ENCODE results near the gene LVRN.

Gene LVRN

DNA sequence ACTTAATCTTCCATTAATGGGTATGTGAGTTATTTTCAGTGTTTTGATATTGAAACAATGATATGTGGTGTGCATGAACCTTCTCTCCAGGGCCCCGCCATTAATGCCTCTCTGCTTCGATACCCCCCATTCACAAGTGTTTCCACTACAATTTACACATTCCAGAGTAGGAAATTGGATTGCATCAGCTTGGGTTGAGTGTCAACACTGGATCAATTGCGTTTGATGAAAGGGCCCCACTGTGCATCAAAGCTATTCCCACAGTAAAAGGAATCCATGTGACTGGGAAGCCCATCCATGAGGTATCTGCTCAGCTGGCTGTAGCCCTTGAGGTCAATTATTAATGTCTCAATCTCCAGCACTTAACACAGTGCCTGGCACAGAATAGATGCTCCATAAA, 17.8 kb upstream of the LVRN start:
- peaks cover under 1% of the 10 kb centered on the region for H3K4me1 ChIP-seq
- H3K36me3 ChIP-seq (replicated peaks): no peaks in the 10 kb centered on the region
- H3K9me3 ChIP-seq: no peaks in the 10 kb centered on the region
- in situ Hi-C loops (cut with MboI; ENCODE audit: low sequenced_read_pairs): no loop called here
- no peak for DNase-seq (ENCODE audit: low spot score in 2 of 2)
- H3K4me3 ChIP-seq: no peak overlapping the region
- H3K27me3 ChIP-seq (ENCODE audit: low read depth): no peaks in the 10 kb centered on the region

DNA sequence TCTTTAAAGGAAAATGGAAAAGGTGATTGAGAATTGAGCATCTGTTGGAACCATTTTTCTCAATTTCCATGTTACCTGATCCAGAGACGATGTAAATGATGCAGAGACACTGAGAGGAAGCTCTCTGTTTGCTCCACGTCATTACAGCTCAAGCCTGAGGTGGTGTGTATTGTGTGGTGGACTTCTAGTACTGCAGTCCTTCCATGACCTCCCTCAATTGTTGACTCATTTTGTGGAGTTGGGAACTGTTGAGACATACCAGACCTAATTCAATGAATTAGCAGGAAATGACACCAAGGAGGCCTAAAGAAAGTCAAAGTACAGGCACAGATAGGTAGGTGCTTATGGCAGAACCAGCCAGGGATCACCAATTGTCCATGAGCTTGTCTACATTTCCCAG, 15.6 kb upstream of the LVRN start:
- H3K36me3 ChIP-seq (replicated peaks): no peaks in the 10 kb centered on the region
- no peak overlapping the region for H3K4me3 ChIP-seq
- H3K9me3 ChIP-seq: no peaks in the 10 kb centered on the region
- H3K4me1 ChIP-seq: no peaks in the 10 kb centered on the region
- in situ Hi-C loops (cut with MboI; ENCODE audit: low sequenced_read_pairs): no loop called here
- no peaks in the 10 kb centered on the region for H3K27me3 ChIP-seq (ENCODE audit: low read depth)
- no peak for DNase-seq (ENCODE audit: low spot score in 2 of 2)

DNA sequence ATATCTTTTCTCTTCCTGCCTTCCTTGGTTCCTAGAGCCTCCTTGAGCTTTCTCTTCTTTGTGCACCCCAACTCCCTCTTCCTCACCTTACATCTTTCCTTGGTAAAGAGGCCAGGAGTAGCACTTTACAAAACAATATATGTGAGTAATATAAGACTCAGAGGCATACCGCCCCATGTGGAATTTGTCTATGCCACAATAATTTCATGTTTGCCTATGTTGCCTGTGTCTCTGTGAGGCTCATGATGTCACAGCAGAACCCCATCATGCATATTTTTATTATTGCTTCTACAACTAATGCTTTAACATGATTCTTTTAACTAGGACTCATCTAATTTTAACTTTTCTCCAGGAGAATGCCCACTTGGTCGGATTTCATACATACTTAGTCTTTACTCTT, 15.0 kb upstream of the LVRN start:
- H3K36me3 ChIP-seq (replicated peaks): no peaks in the 10 kb centered on the region
- no peaks in the 10 kb centered on the region for H3K27me3 ChIP-seq (ENCODE audit: low read depth)
- no peak for DNase-seq (ENCODE audit: low spot score in 2 of 2)
- H3K9me3 ChIP-seq: no peaks in the 10 kb centered on the region
- H3K4me1 ChIP-seq: no peaks in the 10 kb centered on the region
- no peak overlapping the region for H3K4me3 ChIP-seq
- in situ Hi-C loops (cut with MboI; ENCODE audit: low sequenced_read_pairs): no loop called here

DNA sequence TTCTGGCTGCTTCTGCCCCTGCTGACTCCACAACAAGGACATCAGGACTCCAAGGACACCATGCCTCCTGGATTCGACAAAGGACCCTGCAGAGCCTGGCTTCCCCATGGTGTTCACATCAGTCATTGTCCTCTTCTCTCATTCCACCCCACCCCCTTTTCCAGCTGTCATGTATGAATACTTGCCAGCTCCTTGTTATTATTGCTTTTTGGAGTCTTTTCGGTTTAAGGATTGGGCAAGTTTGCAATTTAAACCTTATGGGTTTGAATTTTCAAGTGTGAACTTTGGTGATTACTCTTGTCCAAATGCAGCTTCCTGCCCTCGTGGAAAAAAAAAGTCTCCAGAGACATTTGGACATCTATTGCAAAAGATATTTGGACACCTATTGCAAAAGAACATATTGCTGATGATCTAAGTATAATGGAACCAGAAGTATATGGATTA, 14.2 kb upstream of the LVRN start:
- no peaks in the 10 kb centered on the region for H3K36me3 ChIP-seq (replicated peaks)
- no peaks in the 10 kb centered on the region for H3K9me3 ChIP-seq
- H3K4me3 ChIP-seq: no peak overlapping the region
- no peaks in the 10 kb centered on the region for H3K4me1 ChIP-seq
- DNase-seq (ENCODE audit: low spot score in 2 of 2): no peak
- no peaks in the 10 kb centered on the region for H3K27me3 ChIP-seq (ENCODE audit: low read depth)
- in situ Hi-C loops (cut with MboI; ENCODE audit: low sequenced_read_pairs): no loop called here

DNA sequence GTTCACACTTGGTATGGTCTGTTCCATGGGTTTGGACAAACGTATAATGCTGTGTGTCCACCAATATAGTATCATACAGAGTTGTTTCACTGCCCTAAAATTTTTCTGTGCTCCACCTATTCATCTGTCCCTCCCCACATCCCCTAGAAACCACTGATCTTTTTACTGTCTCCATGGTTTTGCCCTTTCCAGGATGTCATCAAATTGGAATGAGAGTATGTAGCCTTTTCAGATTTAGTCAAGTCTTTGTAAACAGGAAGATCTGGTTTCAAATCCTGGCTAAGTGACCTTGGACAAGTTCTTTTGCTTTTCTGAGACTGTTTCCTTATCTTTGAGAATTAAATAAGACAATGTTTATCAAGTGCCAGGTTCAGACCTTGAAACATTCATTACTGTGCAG, 13.2 kb upstream of the LVRN start:
- Histone ChIP-seq H3K27me3 (ENCODE audit: low read depth) (no peaks in the 10 kb centered on the region), H3K4me3 (no peak overlapping the region), H3K9me3 (no peaks in the 10 kb centered on the region), H3K4me1 (no peaks in the 10 kb centered on the region), H3K36me3 (replicated peaks) (no peaks in the 10 kb centered on the region)
- in situ Hi-C loops (cut with MboI; ENCODE audit: low sequenced_read_pairs): no loop called here
- no peak for DNase-seq (ENCODE audit: low spot score in 2 of 2)

DNA sequence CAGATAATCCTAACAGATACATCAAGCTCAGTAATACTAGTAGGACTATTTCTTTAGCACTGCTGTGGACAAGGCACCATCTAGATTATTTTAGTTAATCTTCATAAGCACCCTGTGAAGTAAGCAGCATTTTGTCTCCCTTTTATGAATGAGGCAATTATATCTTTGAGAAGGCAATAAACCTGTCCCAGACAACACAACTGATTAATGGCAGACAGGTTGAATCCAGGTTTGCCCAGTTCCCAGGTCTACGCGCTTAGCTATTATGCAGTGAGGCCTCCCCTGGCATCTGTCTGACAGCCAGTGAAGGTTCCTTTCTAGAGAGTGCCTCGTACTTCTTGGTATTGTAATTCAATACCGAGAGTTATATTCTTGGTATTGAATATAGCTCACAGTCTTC, 9.7 kb upstream of the LVRN start:
- H3K36me3 ChIP-seq (replicated peaks): no peaks in the 10 kb centered on the region
- in situ Hi-C loops (cut with MboI; ENCODE audit: low sequenced_read_pairs): no loop called here
- H3K4me1 ChIP-seq: no peaks in the 10 kb centered on the region
- DNase-seq (ENCODE audit: low spot score in 2 of 2): no peak
- no peak overlapping the region for H3K4me3 ChIP-seq
- H3K27me3 ChIP-seq (ENCODE audit: low read depth): no peaks in the 10 kb centered on the region
- no peaks in the 10 kb centered on the region for H3K9me3 ChIP-seq

DNA sequence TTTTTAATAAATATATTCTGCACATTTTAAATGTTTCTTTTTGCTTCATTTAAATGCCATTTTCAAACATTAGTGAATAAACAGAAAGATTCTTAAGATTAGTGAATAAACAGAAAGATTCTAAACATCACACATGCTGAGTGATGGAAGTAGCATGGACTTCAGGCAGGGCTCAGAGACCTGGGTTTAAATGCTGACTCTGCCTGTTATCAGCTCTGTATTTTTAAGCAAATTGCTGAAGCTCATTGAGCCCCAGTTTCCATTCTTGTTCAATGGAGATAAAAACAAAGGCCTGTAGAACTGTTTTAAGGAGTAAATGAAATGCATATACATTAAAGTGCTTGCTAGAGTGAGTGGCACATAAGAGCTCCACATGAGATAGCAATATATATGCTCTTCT, 8.1 kb upstream of the LVRN start:
- no peaks in the 10 kb centered on the region for H3K9me3 ChIP-seq
- H3K4me1 ChIP-seq: no peaks in the 10 kb centered on the region
- no peaks in the 10 kb centered on the region for H3K36me3 ChIP-seq (replicated peaks)
- no peaks in the 10 kb centered on the region for H3K27me3 ChIP-seq (ENCODE audit: low read depth)
- DNase-seq (ENCODE audit: low spot score in 2 of 2): no peak
- H3K4me3 ChIP-seq: no peak overlapping the region
- in situ Hi-C loops (cut with MboI; ENCODE audit: low sequenced_read_pairs): no loop called here

DNA sequence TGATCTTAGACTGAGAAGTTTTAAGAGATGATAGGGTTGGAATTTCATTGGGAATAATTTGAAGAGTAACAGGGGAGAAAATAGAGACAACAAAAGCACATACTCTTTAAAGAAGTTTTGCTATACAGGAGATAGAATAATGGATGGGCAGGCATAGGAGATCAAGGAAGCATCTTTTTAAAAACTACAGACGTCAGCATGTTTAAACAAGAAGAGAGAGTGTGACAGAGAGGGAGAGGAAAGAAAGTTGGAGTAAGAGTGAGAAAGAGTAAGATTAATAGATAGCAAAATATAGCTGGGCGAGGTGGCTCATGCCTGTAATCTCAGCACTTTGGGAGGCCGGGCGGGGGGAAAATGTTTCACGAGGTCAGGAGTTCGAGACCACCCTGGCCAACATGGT, 5.3 kb upstream of the LVRN start:
- no peaks in the 10 kb centered on the region for H3K27me3 ChIP-seq (ENCODE audit: low read depth)
- in situ Hi-C loops (cut with MboI; ENCODE audit: low sequenced_read_pairs): no loop called here
- no peak for DNase-seq (ENCODE audit: low spot score in 2 of 2)
- no peaks in the 10 kb centered on the region for H3K4me1 ChIP-seq
- H3K4me3 ChIP-seq: no peak overlapping the region
- no peaks in the 10 kb centered on the region for H3K9me3 ChIP-seq
- H3K36me3 ChIP-seq (replicated peaks): no peaks in the 10 kb centered on the region

DNA sequence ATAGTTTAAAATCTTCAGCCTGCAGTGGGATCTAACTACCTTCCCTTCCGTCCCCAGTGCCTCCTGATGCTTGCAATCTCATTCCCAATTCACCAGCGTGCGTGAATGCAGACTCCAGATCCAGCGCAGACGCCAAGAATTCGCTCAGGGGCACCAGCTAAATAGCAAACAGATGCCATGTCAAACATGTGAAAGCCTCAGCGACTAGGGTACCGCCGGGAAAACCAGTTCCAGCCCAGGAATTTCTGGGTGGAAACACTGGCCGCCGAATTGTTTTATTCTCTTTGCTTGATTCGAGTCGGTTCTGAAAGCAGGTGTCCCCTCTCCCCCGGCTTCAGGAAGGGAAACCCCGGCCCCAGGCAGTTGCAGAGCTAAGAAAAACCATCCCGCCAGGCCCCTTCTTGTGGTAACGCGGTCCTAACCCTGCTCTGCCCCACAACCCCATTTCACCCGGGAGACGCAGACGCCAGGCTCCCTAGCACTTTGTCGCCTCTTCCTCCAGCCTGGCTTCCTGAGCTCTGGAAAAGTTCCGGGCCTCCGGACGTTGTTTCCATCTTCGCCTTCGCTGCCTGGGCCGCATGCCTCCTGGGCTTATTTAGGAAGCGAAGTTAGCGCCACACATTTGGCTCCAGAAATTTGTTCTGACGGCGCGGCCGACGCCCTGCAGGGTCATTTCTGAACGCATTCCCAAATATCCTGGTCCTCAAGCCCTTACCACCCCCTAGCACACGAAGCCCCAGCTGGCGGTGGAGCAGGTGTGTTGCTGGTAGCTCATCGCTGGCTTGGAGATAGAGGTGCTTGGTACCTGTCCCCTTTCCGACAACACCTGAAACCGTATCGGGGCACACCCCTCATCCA, 665 bp upstream of the LVRN start:
- Histone ChIP-seq H3K36me3 (replicated peaks) (no peaks in the 10 kb centered on the region), H3K27me3 (ENCODE audit: low read depth) (no peaks in the 10 kb centered on the region), H3K4me1 (no peaks in the 10 kb centered on the region), H3K4me3 (no peak overlapping the region), H3K9me3 (no peaks in the 10 kb centered on the region)
- no peak for DNase-seq (ENCODE audit: low spot score in 2 of 2)
- in situ Hi-C loops (cut with MboI; ENCODE audit: low sequenced_read_pairs): no loop called here

DNA sequence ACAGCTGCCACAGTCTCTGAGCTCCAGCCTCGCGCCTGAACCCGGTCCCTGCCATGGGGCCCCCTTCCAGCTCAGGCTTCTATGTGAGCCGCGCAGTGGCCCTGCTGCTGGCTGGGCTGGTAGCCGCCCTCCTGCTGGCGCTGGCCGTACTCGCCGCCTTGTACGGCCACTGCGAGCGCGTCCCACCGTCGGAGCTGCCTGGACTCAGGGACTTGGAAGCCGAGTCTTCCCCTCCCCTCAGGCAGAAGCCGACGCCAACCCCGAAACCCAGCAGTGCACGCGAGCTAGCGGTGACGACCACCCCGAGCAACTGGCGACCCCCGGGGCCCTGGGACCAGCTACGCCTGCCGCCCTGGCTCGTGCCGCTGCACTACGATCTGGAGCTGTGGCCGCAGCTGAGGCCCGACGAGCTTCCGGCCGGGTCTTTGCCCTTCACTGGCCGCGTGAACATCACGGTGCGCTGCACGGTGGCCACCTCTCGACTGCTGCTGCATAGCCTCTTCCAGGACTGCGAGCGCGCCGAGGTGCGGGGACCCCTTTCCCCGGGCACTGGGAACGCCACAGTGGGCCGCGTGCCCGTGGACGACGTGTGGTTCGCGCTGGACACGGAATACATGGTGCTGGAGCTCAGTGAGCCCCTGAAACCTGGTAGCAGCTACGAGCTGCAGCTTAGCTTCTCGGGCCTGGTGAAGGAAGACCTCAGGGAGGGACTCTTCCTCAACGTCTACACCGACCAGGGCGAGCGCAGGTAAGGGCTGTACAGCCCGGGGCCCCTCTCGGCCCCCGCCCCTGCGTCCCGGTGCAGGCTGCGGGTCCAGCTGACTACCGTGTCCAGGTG, 509 bp downstream of the LVRN start:
- no peaks in the 10 kb centered on the region for H3K27me3 ChIP-seq (ENCODE audit: low read depth)
- no peak for DNase-seq (ENCODE audit: low spot score in 2 of 2)

DNA sequence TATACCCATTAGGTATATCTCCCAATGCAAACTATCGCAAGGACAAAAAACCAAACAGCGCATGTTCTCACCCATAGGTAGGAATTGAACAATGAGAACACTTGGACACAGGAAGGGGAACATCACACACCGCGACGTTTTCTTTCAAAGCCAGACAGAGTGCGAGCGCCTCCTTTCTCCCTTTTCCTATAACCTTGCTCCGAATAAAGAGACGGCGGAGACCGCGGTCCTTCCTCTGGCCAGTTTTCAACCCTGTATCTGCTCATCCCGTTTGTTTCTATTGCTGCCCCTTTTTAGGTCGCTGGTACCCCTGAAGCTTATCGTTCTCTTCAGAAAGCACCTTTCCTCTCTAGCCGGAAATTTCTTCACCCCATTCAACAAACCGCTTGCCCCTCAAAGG, 1.3 kb downstream of the LVRN start:
- no peaks in the 10 kb centered on the region for H3K9me3 ChIP-seq
- no peak overlapping the region for H3K4me3 ChIP-seq
- no peaks in the 10 kb centered on the region for H3K36me3 ChIP-seq (replicated peaks)
- DNase-seq (ENCODE audit: low spot score in 2 of 2): no peak
- H3K27me3 ChIP-seq (ENCODE audit: low read depth): no peaks in the 10 kb centered on the region
- H3K4me1 ChIP-seq: no peaks in the 10 kb centered on the region
- in situ Hi-C loops (cut with MboI; ENCODE audit: low sequenced_read_pairs): no loop called here

More for the DNA sequence above, 509 bp downstream of the LVRN start:
- Histone ChIP-seq H3K9me3 (no peaks in the 10 kb centered on the region), H3K36me3 (replicated peaks) (no peaks in the 10 kb centered on the region), H3K4me1 (no peaks in the 10 kb centered on the region), H3K4me3 (no peak overlapping the region)
- in situ Hi-C loops (cut with MboI; ENCODE audit: low sequenced_read_pairs): no loop called here

DNA sequence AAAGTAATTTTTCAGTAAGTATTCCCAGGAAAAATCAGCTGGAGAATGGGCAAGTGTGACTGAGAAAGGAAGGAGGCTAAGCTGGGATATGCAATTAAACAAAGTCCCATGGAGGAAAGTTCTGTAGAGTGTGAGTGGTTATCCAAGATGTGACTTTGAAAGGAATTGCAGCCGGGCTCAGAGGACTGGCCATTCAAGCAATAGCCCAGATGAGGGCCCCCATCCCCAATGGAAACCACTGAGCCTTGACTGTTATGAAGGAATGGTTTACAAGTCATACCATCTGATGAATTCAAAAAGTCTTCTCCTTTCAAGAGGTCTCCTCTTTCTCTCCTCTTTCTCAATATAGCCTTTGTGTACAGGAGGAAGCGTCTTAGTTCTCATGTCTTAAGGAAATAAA, 6.5 kb downstream of the LVRN start:
- Histone ChIP-seq H3K4me3 (no peak overlapping the region), H3K36me3 (replicated peaks) (no peaks in the 10 kb centered on the region), H3K4me1 (no peaks in the 10 kb centered on the region), H3K27me3 (ENCODE audit: low read depth) (no peaks in the 10 kb centered on the region), H3K9me3 (no peaks in the 10 kb centered on the region)
- in situ Hi-C loops (cut with MboI; ENCODE audit: low sequenced_read_pairs): no loop called here
- DNase-seq (ENCODE audit: low spot score in 2 of 2): no peak

DNA sequence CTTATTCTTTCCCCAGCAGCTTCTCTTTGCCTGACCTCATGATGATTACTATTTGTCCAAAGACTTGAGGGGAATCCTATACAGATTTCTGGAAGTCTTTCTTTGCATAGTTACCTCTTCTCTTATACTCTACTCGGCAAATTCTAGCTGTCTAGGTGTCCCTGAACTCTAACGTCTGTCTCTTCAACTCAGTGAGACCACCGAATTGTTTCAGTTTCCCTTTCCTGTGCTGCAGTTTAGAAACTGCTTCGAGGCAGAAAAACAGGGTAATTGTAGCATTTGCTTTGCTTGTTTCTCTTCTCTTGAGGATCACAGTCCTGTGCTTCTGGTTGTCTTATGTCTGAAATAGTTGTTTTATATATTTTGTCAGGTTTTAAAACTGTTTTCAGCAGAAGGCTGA, 14.8 kb downstream of the LVRN start:
- in situ Hi-C loops (cut with MboI; ENCODE audit: low sequenced_read_pairs): no loop called here
- Histone ChIP-seq H3K9me3 (no peaks in the 10 kb centered on the region), H3K27me3 (ENCODE audit: low read depth) (no peaks in the 10 kb centered on the region), H3K36me3 (replicated peaks) (no peaks in the 10 kb centered on the region), H3K4me3 (no peak overlapping the region), H3K4me1 (no peaks in the 10 kb centered on the region)
- DNase-seq (ENCODE audit: low spot score in 2 of 2): no peak

DNA sequence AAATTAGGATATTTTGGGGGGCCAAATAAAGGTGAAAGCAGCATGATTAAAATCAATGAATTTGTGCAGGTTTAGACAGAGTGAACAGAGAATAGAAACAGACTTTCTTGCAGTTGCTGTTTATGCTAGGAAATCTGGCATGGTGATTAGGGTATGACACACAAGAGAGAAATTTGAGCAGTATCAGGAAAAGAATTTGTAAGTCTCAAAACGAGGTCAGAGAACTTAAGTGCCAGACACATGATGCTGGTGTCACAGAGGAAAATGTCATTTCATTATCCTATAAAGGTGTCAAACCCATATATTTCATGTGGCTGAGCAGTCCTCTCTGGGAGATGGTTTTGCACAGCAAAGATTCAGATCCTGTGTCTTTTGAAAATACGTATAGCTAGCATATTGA, 15.7 kb downstream of the LVRN start:
- Histone ChIP-seq H3K4me3 (no peak overlapping the region), H3K36me3 (replicated peaks) (no peaks in the 10 kb centered on the region)
- no peak for DNase-seq (ENCODE audit: low spot score in 2 of 2)

More for the DNA sequence above, 15.7 kb downstream of the LVRN start:
- Histone ChIP-seq H3K27me3 (ENCODE audit: low read depth) (no peaks in the 10 kb centered on the region), H3K4me1 (no peaks in the 10 kb centered on the region), H3K9me3 (no peaks in the 10 kb centered on the region)
- in situ Hi-C loops (cut with MboI; ENCODE audit: low sequenced_read_pairs): no loop called here
